Naive thymus-derived CD4-positive, alpha-beta T cell (primary cell): ENCODE data around the gene PGLYRP1. TPM values are rescaled to one million over a fixed set of nuclear protein-coding genes. Genes with fewer than 3 reads are reported as not detected.

Source experiments
- ATAC-seq: fragments of 150-1000 bp; cut with Tn5 transposase; 2 replicates; pipeline ENCODE4 v1.10.0; 2021; ENCODE audit warnings: mild to moderate bottlenecking, moderate library complexity
- CTCF ChIA-PET: fragments of 350-600 bp; sonication (Branson Sonifier 250); formaldehyde crosslinking; loops from one replicate; lab custom pipeline; 2021; ENCODE audit warnings: antibody characterized with exemption; lab: Charles Lee
- POLR2A ChIA-PET: fragments of 350-600 bp; sonication (Branson Sonifier 250); formaldehyde crosslinking; loops from one replicate; lab custom pipeline; 2021; ENCODE audit warnings: antibody characterized with exemption, inconsistent platforms; lab: Charles Lee
- DNase-seq, 9 donors: peaks; one replicate each; pipeline versions ENCODE4 v3.0.0 to v3.0.0-alpha.2; 2020 to 2022; ENCODE audit warnings: mixed read lengths in 1 of 9
- H3K27ac ChIP-seq: one replicate; pipeline ENCODE4 v1.7.0; 2013; ENCODE audit warnings: mild to moderate bottlenecking, low read depth, low read length, moderate library complexity
- H3K27me3 ChIP-seq, 2 donors: one replicate each; pipeline ENCODE4 v1.7.0; 2013; ENCODE audit warnings: low read length in 2 of 2, mild to moderate bottlenecking in 2 of 2, moderate library complexity in 2 of 2; ENCODE audit not compliant: control insufficient read depth in 2 of 2, insufficient read depth in 2 of 2
- H3K36me3 ChIP-seq, 3 experiments: 1 replicate in 2 of 3; 2 replicates in 1 of 3; pipeline ENCODE4 v1.7.0; 2013; ENCODE audit warnings: low read length in 3 of 3, mild to moderate bottlenecking in 3 of 3, moderate library complexity in 1 of 3; ENCODE audit not compliant: insufficient read depth in 3 of 3, control insufficient read depth in 2 of 3
- H3K4me1 ChIP-seq, 2 donors: one replicate each; pipeline ENCODE4 v1.7.0; 2013; ENCODE audit warnings: low read length in 2 of 2, mild to moderate bottlenecking in 2 of 2, moderate library complexity in 1 of 2; ENCODE audit not compliant: control insufficient read depth in 2 of 2, insufficient read depth in 2 of 2
- H3K4me3 ChIP-seq: 2 replicates; pipeline ENCODE4 v1.7.0; 2013; ENCODE audit warnings: mild to moderate bottlenecking, low read length
- H3K9me3 ChIP-seq, 3 experiments: 1 replicate in 2 of 3; 2 replicates in 1 of 3; pipeline ENCODE4 v1.7.0; 2013; ENCODE audit warnings: low read length in 3 of 3; ENCODE audit not compliant: control insufficient read depth in 2 of 3
- H3K27ac Mint-ChIP-seq, 9 donors: one replicate each; pipeline ENCODE4 v1.8.0; 2020 to 2022; ENCODE audit warnings: mixed read lengths in 9 of 9, mild to moderate bottlenecking in 8 of 9, moderate library complexity in 5 of 9, inconsistent platforms in 2 of 9
- H3K27me3 Mint-ChIP-seq, 5 donors: one replicate each; pipeline ENCODE4 v1.8.0; 2021 to 2022; ENCODE audit warnings: mixed read lengths in 5 of 5, mild to moderate bottlenecking in 1 of 5
- H3K36me3 Mint-ChIP-seq, 5 donors: one replicate each; pipeline ENCODE4 v1.8.0; 2020 to 2022; ENCODE audit warnings: mixed read lengths in 5 of 5, mild to moderate bottlenecking in 3 of 5, inconsistent platforms in 1 of 5
- H3K4me1 Mint-ChIP-seq, 7 donors: one replicate each; pipeline ENCODE4 v1.8.0; 2020 to 2022; ENCODE audit warnings: mixed read lengths in 7 of 7, mild to moderate bottlenecking in 3 of 7, inconsistent platforms in 1 of 7
- H3K4me3 Mint-ChIP-seq, 10 donors: one replicate each; pipeline ENCODE4 v1.8.0; 2020 to 2022; ENCODE audit warnings: mild to moderate bottlenecking in 10 of 10, mixed read lengths in 10 of 10, moderate library complexity in 6 of 10, inconsistent platforms in 2 of 10
- H3K9me3 Mint-ChIP-seq, 11 donors: one replicate each; pipeline ENCODE4 v1.8.0; 2020 to 2022; ENCODE audit warnings: mixed read lengths in 11 of 11, mild to moderate bottlenecking in 4 of 11, inconsistent platforms in 1 of 11, moderate library complexity in 1 of 11
- intact Hi-C, 2 donors: fragments of 100-400 bp; cut with micrococcal nuclease; formaldehyde crosslinking; loops; one replicate each; pipeline ENCODE4 v1.15.1; 2023
- polyA plus RNA-seq, 2 donors: library from polyadenylated mRNA; unstranded; fragments of 300-500 nt; fragmentation: Illumina TruSeq; gene quantifications; one replicate each; pipeline ENCODE4 v1.2.3, GENCODE V29; 2021
- total RNA-seq, 6 experiments: library from RNA in 5 of 6; stranded (reverse) in 5 of 6; gene quantifications; 1 replicate in 5 of 6; 2 replicates in 1 of 6; pipeline ENCODE4 v1.2.3 and lab custom pipeline; 2021 to 2026

The PGLYRP1 gene
- total and polyA plus RNA-seq, 7 experiments from 2014 or later = not detected

GRCh38 chr19:45999653-46000121, 23.2 kb downstream of the PGLYRP1 start:
- Mint-ChIP-seq H3K27me3 (peaks cover 0 to 11% (median 0%) of the 10 kb centered on the region in 5 donors), H3K27ac (peak overlapping the region in 6 of 9 donors; percentile 30 to 70 (median 56)), H3K4me3 (peak overlapping the region in 8 of 10 donors; percentile 14 to 87 (median 56)), H3K9me3 (no peaks in the 10 kb centered on the region), H3K36me3 (peaks cover 0 to 12% (median 6%) of the 10 kb centered on the region in 5 donors), H3K4me1 (peaks cover 12 to 34% (median 28%) of the 10 kb centered on the region in 7 donors)
- no peaks in the 10 kb centered on the region for H3K27me3 ChIP-seq
- intact Hi-C loops = loop anchor here (5.0 to 10.0 kb wide), 5 partner anchors 205 to 1345 kb away; partner anchors contain the start of genes CCDC9 (in 1 of the 2), DHX34 (in 1 of the 2), DMWD (in 1 of the 2) and POLR1G (in 1 of the 2)
- no peaks in the 10 kb centered on the region for H3K9me3 ChIP-seq
- ChIA-PET POLR2A (no interaction called here), CTCF (no interaction called here)
- DNase-seq = no peak
- H3K4me3 ChIP-seq = no peak overlapping the region
- H3K4me1 ChIP-seq = peaks cover 5 to 9% of the 10 kb centered on the region in 2 donors
- no peak overlapping the region for H3K27ac ChIP-seq
- no peak for ATAC-seq
- peaks cover 0 to 14% (median 0%) of the 10 kb centered on the region in 3 experiments for H3K36me3 ChIP-seq

GRCh38 chr19:45998834-45999233, 24.0 kb downstream of the PGLYRP1 start:
- Mint-ChIP-seq H3K27ac (peak overlapping the region in 4 of 9 donors; percentile 30 to 88 (median 53)), H3K36me3 (peaks cover 0 to 12% (median 6%) of the 10 kb centered on the region in 5 donors), H3K4me3 (peak overlapping the region in 3 of 10 donors; percentile 2 to 85 (median 25)), H3K27me3 (peaks cover 0 to 11% (median 0%) of the 10 kb centered on the region in 5 donors), H3K4me1 (peaks cover 12 to 34% (median 28%) of the 10 kb centered on the region in 7 donors), H3K9me3 (no peaks in the 10 kb centered on the region)
- no peak overlapping the region for H3K4me3 ChIP-seq
- ChIA-PET POLR2A (no interaction called here), CTCF (interaction anchor here (0.6 kb wide), 1 partner anchor 1035 kb away, joined by 5 read pairs; no protein-coding TSS in a partner anchor)
- peaks cover 0 to 14% (median 0%) of the 10 kb centered on the region in 3 experiments for H3K36me3 ChIP-seq
- DNase-seq (no peak), ATAC-seq (no peak)
- H3K9me3 ChIP-seq = no peaks in the 10 kb centered on the region
- peaks cover 5 to 9% of the 10 kb centered on the region in 2 donors for H3K4me1 ChIP-seq
- no peak overlapping the region for H3K27ac ChIP-seq
- intact Hi-C loops = loop anchor here (5.0 to 10.0 kb wide), 5 partner anchors 204 to 1346 kb away; partner anchors contain the start of genes CCDC9 (in 1 of the 2), DHX34 (in 1 of the 2), DMWD (in 1 of the 2) and POLR1G (in 1 of the 2)
- H3K27me3 ChIP-seq = no peaks in the 10 kb centered on the region

- peak overlapping the region in 6 of 9 donors; percentile 0 to 89 (median 39) for H3K27ac Mint-ChIP-seq
These were observed 25.9 kb downstream of the PGLYRP1 start for GRCh38 chr19:45996933-45997332.

GRCh38 chr19:45995715-45996385, 27.0 kb downstream of the PGLYRP1 start:
- no peak for ATAC-seq
- H3K9me3 ChIP-seq = no peaks in the 10 kb centered on the region
- peak overlapping the region; percentile 84 for H3K27ac ChIP-seq
- H3K36me3 Mint-ChIP-seq = peaks cover 0 to 8% (median 6%) of the 10 kb centered on the region in 5 donors
- no peaks in the 10 kb centered on the region for H3K27me3 ChIP-seq
- H3K4me3 Mint-ChIP-seq = no peak overlapping the region
- intact Hi-C loops = loop anchor here (1.0 to 10.0 kb wide), 19 partner anchors 13 to 1349 kb away; partner anchors contain the start of genes DMWD (in 2 of the 2), IRF2BP1 (in 2 of the 2), MYPOP (in 2 of the 2) and POLR1G (in 2 of the 2)
- peaks cover 0 to 6% (median 0%) of the 10 kb centered on the region in 3 experiments for H3K36me3 ChIP-seq
- no peak for DNase-seq
- H3K4me3 ChIP-seq = peak overlapping the region; percentile 71
- peak overlapping the region in 1 of 9 donors; percentile 72 for H3K27ac Mint-ChIP-seq
- peaks cover 5 to 9% of the 10 kb centered on the region in 2 donors for H3K4me1 ChIP-seq
- H3K4me1 Mint-ChIP-seq = peaks cover 12 to 32% (median 25%) of the 10 kb centered on the region in 7 donors
- H3K9me3 Mint-ChIP-seq = no peaks in the 10 kb centered on the region
- ChIA-PET POLR2A (interaction anchor here (1.0 to 1.8 kb wide), 3 partner anchors 18 to 94 kb away, joined by 3 to 7 read pairs (median 6); partner anchors contain the start of gene MYPOP), CTCF (interaction anchor here (0.5 to 1.7 kb wide), 4 partner anchors 13 to 353 kb away, joined by 3 to 7 read pairs (median 3); partner anchors contain the start of gene IRF2BP1)
- H3K27me3 Mint-ChIP-seq = peaks cover 0 to 14% (median under 1%) of the 10 kb centered on the region in 5 donors

More at GRCh38 chr19:45996933-45997332, 25.9 kb downstream of the PGLYRP1 start:
- DNase-seq = no peak
- Mint-ChIP-seq H3K9me3 (no peaks in the 10 kb centered on the region), H3K36me3 (peaks cover 0 to 8% (median 6%) of the 10 kb centered on the region in 5 donors), H3K27me3 (peaks cover 0 to 11% (median 0%) of the 10 kb centered on the region in 5 donors), H3K4me3 (peak overlapping the region in 2 of 10 donors; percentile 55 to 60), H3K4me1 (peaks cover 12 to 34% (median 28%) of the 10 kb centered on the region in 7 donors)
- no peaks in the 10 kb centered on the region for H3K9me3 ChIP-seq
- H3K4me1 ChIP-seq = peaks cover 5 to 9% of the 10 kb centered on the region in 2 donors
- ChIA-PET CTCF (interaction anchor here (0.6 to 0.9 kb wide), 2 partner anchors 12 to 138 kb away, joined by 3 to 5 read pairs; no protein-coding TSS in a partner anchor), POLR2A (no interaction called here)
- H3K36me3 ChIP-seq = peaks cover 0 to 6% (median 0%) of the 10 kb centered on the region in 3 experiments
- H3K4me3 ChIP-seq = no peak overlapping the region
- no peak for ATAC-seq
- intact Hi-C loops = loop anchor here (5.0 to 10.0 kb wide), 5 partner anchors 202 to 1348 kb away; partner anchors contain the start of genes CCDC9 (in 1 of the 2), DHX34 (in 1 of the 2), DMWD (in 1 of the 2) and POLR1G (in 1 of the 2)
- H3K27me3 ChIP-seq = no peaks in the 10 kb centered on the region
- H3K27ac ChIP-seq = no peak overlapping the region

- DNase-seq (peak; percentile 82 to 100 (median 99)), ATAC-seq (peak; percentile 97)
- intact Hi-C loops = loop anchor here (1.0 to 10.0 kb wide), 19 partner anchors 14 to 1350 kb away; partner anchors contain the start of genes DMWD (in 2 of the 2), IRF2BP1 (in 2 of the 2), MYPOP (in 2 of the 2) and POLR1G (in 2 of the 2)
- H3K9me3 Mint-ChIP-seq = no peaks in the 10 kb centered on the region
- peak within 1 kb of the TSS in 3 of 10 donors; percentile 9 to 64 (median 34) for H3K4me3 Mint-ChIP-seq
- Histone ChIP-seq H3K4me3 (peak within 1 kb of the TSS; percentile 73), H3K9me3 (no peaks in the 10 kb centered on the region), H3K4me1 (peaks cover 5% of the 10 kb centered on the region in 2 donors), H3K27ac (peak within 1 kb of the TSS; percentile 84), H3K36me3 (peaks cover 0 to 6% (median 0%) of the 10 kb centered on the region in 3 experiments), H3K27me3 (no peaks in the 10 kb centered on the region)
- H3K27me3 Mint-ChIP-seq = peaks cover 0 to 13% (median 5%) of the 10 kb centered on the region in 5 donors
- H3K36me3 Mint-ChIP-seq = peaks cover 0 to 8% (median 6%) of the 10 kb centered on the region in 5 donors
- POLR2A ChIA-PET = interaction anchor here (0.8 to 1.8 kb wide), 4 partner anchors 17 to 93 kb away, joined by 3 to 7 read pairs (median 4); partner anchors contain the start of gene MYPOP
- H3K4me1 Mint-ChIP-seq = peaks cover 12 to 25% (median 18%) of the 10 kb centered on the region in 7 donors
- CTCF ChIA-PET = interaction anchor here (0.5 to 1.7 kb wide), 4 partner anchors 14 to 353 kb away, joined by 3 to 7 read pairs (median 3); partner anchors contain the start of gene IRF2BP1
- H3K27ac Mint-ChIP-seq = peak within 1 kb of the TSS in 1 of 9 donors; percentile 72
These were observed 27.7 kb downstream of the PGLYRP1 start, which contains the start of gene CCDC61 for GRCh38 chr19:45994998-45995714. CCDC61 (plus strand) TSS chr19:45995467; CDS start chr19:46003019, 7,552 bp downstream.
